Chondrocyte (in vitro differentiated cells): ENCODE results near the gene MBD1. TPM values are rescaled to one million over a fixed set of nuclear protein-coding genes. Genes with fewer than 3 reads are reported as not detected.
A peak's percentile ranks its signal among the peaks of the same experiment; 100 is the strongest.

Source experiments
- DNase-seq: peaks from one replicate; pipeline ENCODE4 v3.0.0; 2021; ENCODE audit warnings: mixed read lengths, low spot score
- H3K27ac Mint-ChIP-seq: one replicate; pipeline ENCODE4 v1.8.0; 2021; ENCODE audit warnings: mild to moderate bottlenecking, moderate library complexity, mixed read lengths; ENCODE audit not compliant: unreplicated experiment
- H3K27me3 Mint-ChIP-seq: 2 replicates; pipeline ENCODE4 v1.8.0; 2021; ENCODE audit warnings: low read depth, mixed read lengths
- H3K36me3 Mint-ChIP-seq: 2 replicates; pipeline ENCODE4 v1.8.0; 2021; ENCODE audit warnings: low read depth, mixed read lengths
- H3K4me1 Mint-ChIP-seq: 2 replicates; pipeline ENCODE4 v1.8.0; 2021; ENCODE audit warnings: low read depth, mild to moderate bottlenecking, mixed read lengths
- H3K4me3 Mint-ChIP-seq: one replicate; pipeline ENCODE4 v1.8.0; 2021; ENCODE audit warnings: mild to moderate bottlenecking, moderate library complexity, mixed read lengths; ENCODE audit not compliant: unreplicated experiment
- H3K9me3 Mint-ChIP-seq: 2 replicates; pipeline ENCODE4 v1.8.0; 2021; ENCODE audit warnings: low read depth, mixed read lengths
- CTCF ChIP-seq: fragments of 200-600 bp; sonication (generic); IDR thresholded peaks from 2 replicates; pipeline ENCODE4 v1.5.0; 2021; ENCODE audit warnings: antibody characterized with exemption, mild to moderate bottlenecking, moderate library complexity
- total RNA-seq: library from RNA; stranded (reverse); gene quantifications from 3 replicates; pipeline ENCODE4 v1.2.1, GENCODE V29; 2021

The MBD1 gene
- total RNA-seq, 1 donor from 2014 or later = 62.0 TPM

DNA sequence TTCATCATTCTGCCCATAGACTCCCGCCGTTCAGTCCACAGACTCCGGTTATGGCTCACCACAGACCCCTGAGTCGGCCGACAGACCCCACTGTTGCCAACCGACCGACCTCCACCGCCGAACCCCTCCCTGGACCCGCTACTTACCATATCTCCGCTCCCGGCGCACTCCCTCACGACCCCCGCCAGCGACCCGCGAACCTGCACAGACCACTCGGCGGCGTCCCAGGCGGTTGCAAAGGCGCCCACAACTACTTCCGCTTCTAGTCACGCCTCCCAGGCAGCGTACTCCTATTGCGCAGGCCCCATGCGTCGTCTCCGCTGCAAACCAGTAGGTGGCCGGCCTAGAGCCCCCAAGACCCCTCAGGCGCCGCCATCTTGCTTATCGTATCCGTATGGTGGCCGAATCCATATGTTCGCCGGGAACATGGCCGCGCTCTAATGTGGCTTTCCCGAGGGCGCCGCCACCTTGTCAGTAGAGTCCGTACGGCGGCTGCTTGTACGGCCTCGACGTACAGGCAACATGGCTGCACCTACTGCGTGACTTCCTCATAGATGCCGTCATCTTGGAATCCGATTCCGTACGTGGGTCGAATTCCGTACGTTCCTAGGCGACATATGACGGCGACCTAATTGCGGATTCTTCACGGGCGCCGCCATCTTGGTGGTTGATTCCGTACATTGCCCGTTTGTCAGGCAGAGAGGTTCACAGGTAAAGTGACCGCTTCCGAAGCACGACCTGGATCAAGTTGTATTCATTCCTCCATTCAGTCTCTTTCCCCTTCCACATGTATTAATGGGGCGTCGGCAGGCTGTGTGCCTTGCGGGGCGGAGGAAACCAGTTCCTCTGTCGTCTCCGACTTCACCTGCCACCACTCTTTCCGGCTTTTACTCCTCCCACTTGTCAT is 6.4 kb upstream of the MBD1 start, which contains the start of gene CXXC1:
CXXC1 (minus strand) TSS at position 252 of the 907 bp plus-strand sequence; CDS start at position 149, 103 bp downstream.
- no peaks in the 10 kb centered on the region for H3K9me3 Mint-ChIP-seq
- H3K4me1 Mint-ChIP-seq = peaks cover 19% of the 10 kb centered on the region
- peak within 1 kb of the TSS; percentile 94 for H3K4me3 Mint-ChIP-seq
- peak; percentile 99 for DNase-seq
- H3K27me3 Mint-ChIP-seq = peaks cover 14% of the 10 kb centered on the region
- peak; percentile 70 for TF ChIP-seq CTCF
- H3K36me3 Mint-ChIP-seq = peaks cover 9% of the 10 kb centered on the region
- peak within 1 kb of the TSS; percentile 91 for H3K27ac Mint-ChIP-seq

- peaks cover 25% of the 10 kb centered on the region for H3K4me1 Mint-ChIP-seq
- H3K36me3 Mint-ChIP-seq = peaks cover 10% of the 10 kb centered on the region
- no peaks in the 10 kb centered on the region for H3K9me3 Mint-ChIP-seq
- no peak for DNase-seq
- H3K27me3 Mint-ChIP-seq = peaks cover 10% of the 10 kb centered on the region
- peak overlapping the region; percentile 91 for H3K27ac Mint-ChIP-seq
- peak overlapping the region; percentile 94 for H3K4me3 Mint-ChIP-seq
- no peak for TF ChIP-seq CTCF
These were observed 5.7 kb upstream of the MBD1 start for GRCh38 chr18:50287028-50287440.

DNA sequence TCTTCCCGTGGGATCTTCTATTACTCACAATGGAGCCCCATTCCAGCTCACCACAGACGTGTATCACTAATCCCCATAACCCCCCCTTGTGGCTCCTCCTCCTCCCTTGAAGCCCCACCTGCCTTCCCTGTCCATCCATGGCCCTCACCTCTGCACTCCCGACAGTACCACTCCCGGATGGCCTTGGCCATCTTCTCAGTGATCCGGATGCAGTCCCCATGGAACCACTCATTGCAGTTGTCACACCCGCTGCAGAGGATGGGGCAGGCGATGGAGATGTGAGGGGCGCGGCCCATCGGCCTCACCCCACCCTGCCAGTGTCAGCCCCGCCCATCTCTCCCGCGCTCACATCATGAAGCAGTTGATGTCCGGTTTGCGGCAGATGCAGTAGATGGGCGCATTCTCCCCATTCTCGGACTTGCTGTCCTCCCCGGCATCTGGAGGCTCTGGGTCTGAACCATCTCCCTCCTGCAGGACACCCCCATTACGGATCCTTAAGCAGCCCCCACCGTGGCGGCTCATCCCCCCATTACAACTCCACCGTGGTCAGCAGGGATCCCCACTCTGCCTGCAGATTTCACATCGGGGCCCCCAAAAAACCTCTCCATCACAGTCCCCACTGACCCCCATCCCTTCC is 5.2 kb upstream of the MBD1 start:
- H3K9me3 Mint-ChIP-seq = no peaks in the 10 kb centered on the region
- peak overlapping the region; percentile 65 for H3K27ac Mint-ChIP-seq
- TF ChIP-seq CTCF = no peak
- peaks cover 10% of the 10 kb centered on the region for H3K27me3 Mint-ChIP-seq
- DNase-seq = no peak
- peak overlapping the region; percentile 94 for H3K4me3 Mint-ChIP-seq
- H3K4me1 Mint-ChIP-seq = peaks cover 25% of the 10 kb centered on the region
- peaks cover 10% of the 10 kb centered on the region for H3K36me3 Mint-ChIP-seq

GRCh38 chr18:50285631-50286321 is 4.5 kb upstream of the MBD1 start:
- no peak for TF ChIP-seq CTCF
- peaks cover 5% of the 10 kb centered on the region for H3K27me3 Mint-ChIP-seq
- peaks cover 10% of the 10 kb centered on the region for H3K36me3 Mint-ChIP-seq
- peaks cover 30% of the 10 kb centered on the region for H3K4me1 Mint-ChIP-seq
- peak overlapping the region; percentile 94 for H3K4me3 Mint-ChIP-seq
- peak overlapping the region; percentile 65 for H3K27ac Mint-ChIP-seq
- H3K9me3 Mint-ChIP-seq = no peaks in the 10 kb centered on the region
- DNase-seq = no peak

GRCh38 chr18:50285071-50285470 is 3.7 kb upstream of the MBD1 start:
- Mint-ChIP-seq H3K4me1 (peaks cover 38% of the 10 kb centered on the region), H3K27me3 (peaks cover under 1% of the 10 kb centered on the region), H3K9me3 (no peaks in the 10 kb centered on the region), H3K4me3 (no peak overlapping the region), H3K36me3 (peaks cover 13% of the 10 kb centered on the region), H3K27ac (no peak overlapping the region)
- no peak for DNase-seq
- no peak for TF ChIP-seq CTCF
